ENCODE measurements around the gene POP4.
"Not testable (repeated sequence)": the region's sequence is repeated elsewhere in the genome, so short reads cannot be mapped to it uniquely, and the experiment has no call there.

Gene POP4

GRCh38 chr19:29605653-29606419 is at the start of gene POP4:
POP4 (plus strand) TSS chr19:29606283; CDS start chr19:29606319, 36 bp downstream.
- peak; percentile 99 for DNase-seq (ENCODE audit: low spot score)

GRCh38 chr19:29559110-29559509 is 47.0 kb upstream of the POP4 start:
- not testable (repeated sequence) for DNase-seq (ENCODE audit: low spot score)

- no peak for DNase-seq (ENCODE audit: low spot score)
Observed at GRCh38 chr19:29559743-29560142, 46.3 kb upstream of the POP4 start.

GRCh38 chr19:29560313-29561075 is 45.6 kb upstream of the POP4 start:
- no peak for DNase-seq (ENCODE audit: low spot score)

GRCh38 chr19:29561601-29562000 is 44.5 kb upstream of the POP4 start:
- DNase-seq (ENCODE audit: low spot score), result no peak

GRCh38 chr19:29562299-29563297 is 43.5 kb upstream of the POP4 start:
- DNase-seq (ENCODE audit: low spot score), result no peak

GRCh38 chr19:29563486-29564101 is 42.5 kb upstream of the POP4 start:
- DNase-seq (ENCODE audit: low spot score), result no peak

GRCh38 chr19:29564574-29565005 is 41.5 kb upstream of the POP4 start:
- DNase-seq (ENCODE audit: low spot score), result no peak

GRCh38 chr19:29565171-29565570 is 40.9 kb upstream of the POP4 start:
- DNase-seq (ENCODE audit: low spot score), result no peak

GRCh38 chr19:29566496-29567054 is 39.5 kb upstream of the POP4 start:
- no peak for DNase-seq (ENCODE audit: low spot score)

- DNase-seq (ENCODE audit: low spot score), result no peak
Observed at GRCh38 chr19:29567366-29567915, 38.6 kb upstream of the POP4 start.

GRCh38 chr19:29568036-29569025 is 37.8 kb upstream of the POP4 start:
- DNase-seq (ENCODE audit: low spot score), result no peak

- no peak for DNase-seq (ENCODE audit: low spot score)
Observed at GRCh38 chr19:29569038-29569911, 36.8 kb upstream of the POP4 start.

GRCh38 chr19:29571181-29571580 is 34.9 kb upstream of the POP4 start:
- DNase-seq (ENCODE audit: low spot score), result no peak

- DNase-seq (ENCODE audit: low spot score), result no peak
Observed at GRCh38 chr19:29573486-29573885, 32.6 kb upstream of the POP4 start.

GRCh38 chr19:29574510-29574909 is 31.6 kb upstream of the POP4 start:
- no peak for DNase-seq (ENCODE audit: low spot score)

GRCh38 chr19:29576046-29576606 is 30.0 kb upstream of the POP4 start:
- no peak for DNase-seq (ENCODE audit: low spot score)

Data from AG08396 (cell line).